Stimulated activated CD4-positive, alpha-beta T cell treated with anti-CD3 and anti-CD28 coated beads, Interleukin-1b, Interleukin-23, amount 100 ng/mL, for 48 hours (primary cell): Measurements from ENCODE around the gene ELMO1.

Experiments
- DNase-seq: peaks from one replicate; pipeline ENCODE4 v3.0.0-alpha.2; 2020

The ELMO1 gene

GRCh38 chr7:37342176-37342687, 106.4 kb downstream of the ELMO1 start:
- DNase-seq = no peak

GRCh38 chr7:37341033-37341630, 107.5 kb downstream of the ELMO1 start:
- no peak for DNase-seq

GRCh38 chr7:37338966-37339365, 109.7 kb downstream of the ELMO1 start:
- no peak for DNase-seq

GRCh38 chr7:37337522-37337921, 111.1 kb downstream of the ELMO1 start:
- DNase-seq = no peak

DNA sequence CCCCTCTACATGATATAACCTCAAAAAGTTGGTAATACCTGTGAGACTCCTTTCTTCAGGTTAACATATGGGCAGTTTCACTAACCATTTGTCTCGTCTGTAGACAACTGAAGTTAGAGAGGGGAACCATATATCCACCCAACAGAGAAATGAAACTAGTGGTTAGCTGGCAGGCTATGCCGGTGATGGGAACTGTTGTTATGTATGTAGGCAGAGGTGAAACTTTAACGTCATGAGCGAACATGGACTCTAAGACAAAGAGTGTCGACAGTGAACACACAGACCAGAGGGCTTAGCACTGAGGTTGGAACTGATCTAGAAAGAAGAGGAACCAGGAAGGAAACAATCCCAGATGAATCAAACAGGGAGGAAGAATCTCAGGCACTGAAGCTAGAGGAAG, 112.4 kb downstream of the ELMO1 start:
- peak; percentile 58 for DNase-seq

DNA sequence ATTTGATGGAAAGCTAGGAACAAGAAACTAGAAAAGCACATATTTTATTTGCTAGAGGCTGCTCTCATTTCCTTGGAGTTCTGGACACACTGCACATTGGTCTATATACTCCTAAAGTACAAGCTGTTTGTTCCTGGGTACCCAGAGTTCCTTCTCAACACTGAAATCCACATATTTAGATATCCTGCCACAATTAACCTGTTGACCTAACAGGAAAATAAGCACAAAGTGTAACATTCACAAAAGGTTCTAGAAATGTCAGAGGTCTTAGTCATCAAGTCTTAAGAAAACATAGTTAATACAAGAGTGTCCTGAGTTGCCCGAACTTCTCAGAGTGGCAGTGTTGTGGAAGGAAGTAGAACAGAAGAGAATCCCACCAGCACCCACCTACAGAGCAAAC, 115.6 kb downstream of the ELMO1 start:
- no peak for DNase-seq

DNA sequence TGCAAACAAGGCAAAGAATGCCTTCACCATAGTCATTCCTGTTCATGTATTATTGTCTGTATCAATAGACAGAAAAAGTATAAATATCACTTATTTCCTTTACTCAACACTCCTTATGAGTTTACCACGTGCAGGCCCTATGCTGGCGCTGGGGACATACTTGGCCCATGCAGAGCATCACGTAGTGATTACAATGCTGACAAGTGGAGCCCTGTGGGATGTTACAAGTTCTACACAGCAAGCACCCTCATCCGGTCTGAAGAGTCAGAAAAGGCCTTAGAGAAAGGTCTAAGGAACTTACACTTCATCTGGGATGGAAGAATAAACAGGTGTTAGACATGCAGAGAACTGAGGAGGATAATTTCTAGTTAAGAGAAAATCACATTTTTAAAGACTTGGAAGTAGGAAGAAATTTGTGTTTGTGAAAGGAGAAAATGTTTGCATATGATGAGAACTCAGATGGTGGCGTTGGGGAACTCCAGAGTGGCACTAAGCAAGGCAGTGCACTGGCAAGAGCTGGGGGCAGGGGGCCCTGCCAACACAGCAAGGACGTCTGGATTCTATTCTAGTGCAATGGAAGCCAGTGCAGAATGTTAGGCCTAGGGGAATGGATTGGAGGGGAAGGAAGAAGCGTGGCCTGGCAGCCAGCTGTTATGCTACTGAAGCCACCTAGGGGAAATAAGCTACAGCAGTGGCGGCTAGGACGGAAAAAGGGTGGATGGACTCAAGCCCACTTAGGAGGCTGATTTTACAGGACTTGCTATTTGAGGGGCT, 116.2 kb downstream of the ELMO1 start:
- no peak for DNase-seq

- DNase-seq = no peak
Observed at GRCh38 chr7:37330775-37331174, 117.9 kb downstream of the ELMO1 start.

DNA sequence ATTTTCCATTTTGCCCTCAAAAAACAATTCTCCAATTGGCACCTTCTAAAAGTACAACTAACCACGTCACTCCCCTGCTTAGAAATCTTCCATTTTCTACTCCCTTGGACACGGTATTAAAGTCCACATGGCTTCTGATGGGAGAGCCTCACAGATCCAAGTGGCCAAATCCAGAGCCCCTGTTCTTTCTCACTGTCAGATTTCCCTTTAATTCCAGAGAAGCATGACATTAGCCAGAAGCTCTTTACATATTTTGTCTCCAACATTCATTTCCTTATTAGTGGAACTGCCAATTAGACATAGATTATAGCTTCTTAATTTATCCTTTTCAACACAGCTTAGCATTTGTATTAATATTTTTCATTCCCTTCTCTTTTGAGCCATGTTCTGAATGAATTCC, 118.7 kb downstream of the ELMO1 start:
- no peak for DNase-seq

DNA sequence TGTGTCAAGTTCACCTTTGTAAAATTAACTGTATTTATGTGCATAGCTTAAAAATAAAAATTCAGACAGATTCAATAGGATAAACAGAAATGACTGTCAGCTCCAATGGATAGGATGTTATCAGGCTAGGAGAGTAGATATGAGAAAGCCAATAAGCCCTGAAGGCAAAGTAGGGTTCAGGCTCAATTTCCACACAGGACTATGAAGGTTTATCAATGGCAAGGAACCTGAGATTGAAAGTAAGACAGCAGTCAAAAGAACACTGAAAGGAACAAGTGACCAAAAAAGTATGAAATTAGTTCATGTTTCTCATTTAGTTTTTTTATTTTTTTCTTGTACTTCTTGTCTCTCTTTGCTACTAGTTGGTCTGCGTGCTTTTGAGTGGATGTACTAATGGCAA, 121.4 kb downstream of the ELMO1 start:
- DNase-seq = no peak

GRCh38 chr7:37323966-37324365, 124.7 kb downstream of the ELMO1 start:
- no peak for DNase-seq

- no peak for DNase-seq
Observed at GRCh38 chr7:37322831-37323230, 125.8 kb downstream of the ELMO1 start.

GRCh38 chr7:37320848-37321468, 127.7 kb downstream of the ELMO1 start:
- no peak for DNase-seq

GRCh38 chr7:37320140-37320847, 128.4 kb downstream of the ELMO1 start:
- no peak for DNase-seq

DNA sequence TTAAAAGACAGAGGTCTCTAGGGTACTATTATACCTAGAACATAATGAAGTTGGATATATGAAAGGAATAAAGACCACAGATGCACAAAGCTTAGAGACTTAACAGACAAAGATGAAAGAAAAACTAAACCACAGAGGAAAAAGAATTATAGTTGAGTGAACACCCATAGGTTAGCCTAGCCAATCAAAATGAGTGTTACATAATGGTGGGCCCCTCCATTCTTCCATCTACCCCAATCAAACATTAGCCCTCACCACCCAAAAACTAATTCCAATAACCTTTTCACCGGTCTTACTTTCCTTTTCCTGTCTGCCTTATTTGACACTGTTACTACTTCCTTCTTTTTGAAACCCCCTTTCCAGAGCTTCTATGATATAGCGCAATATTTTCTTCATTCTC, 130.1 kb downstream of the ELMO1 start:
- DNase-seq = no peak

DNA sequence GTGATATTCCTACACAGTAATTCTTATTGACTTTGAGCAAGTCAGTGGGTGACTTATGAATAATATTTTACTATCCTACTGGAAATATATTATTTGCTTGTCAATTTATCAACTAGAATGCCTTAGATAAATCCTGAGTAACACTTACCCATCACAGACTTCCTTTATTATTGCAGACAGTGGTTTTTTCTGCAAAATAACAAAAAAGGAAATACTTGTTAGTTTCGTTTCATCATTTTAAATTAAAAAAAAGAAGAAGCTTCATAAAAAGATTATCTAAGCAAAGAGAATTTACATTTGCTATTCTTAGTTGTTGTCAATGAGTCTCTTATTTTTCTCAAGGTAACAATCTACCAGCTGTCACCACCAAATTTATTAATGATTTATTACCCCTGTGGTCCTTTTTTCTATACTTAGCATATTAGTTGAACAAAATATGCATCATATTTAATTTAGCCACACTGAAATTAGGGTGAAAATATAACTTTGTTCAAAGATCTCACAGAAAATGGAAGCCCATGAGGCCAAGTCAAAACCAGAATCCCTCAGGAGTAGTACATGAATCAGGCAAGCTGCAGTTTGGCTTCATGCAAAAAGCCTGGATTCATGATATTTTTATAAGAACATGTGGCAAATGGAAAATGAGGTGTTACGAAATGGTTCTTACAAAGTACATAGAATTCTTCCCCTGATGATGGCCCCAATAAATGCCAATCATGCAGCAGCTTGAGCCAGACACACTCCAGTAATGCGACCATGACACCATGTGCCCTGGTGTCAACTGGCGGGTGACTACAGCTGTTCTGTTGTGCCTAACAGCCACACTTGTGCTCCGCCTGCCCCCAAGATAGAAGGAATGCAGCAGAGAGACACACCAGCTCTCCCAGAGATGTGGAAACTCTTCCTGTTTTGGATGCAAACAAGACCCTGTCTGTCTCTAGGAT, 132.6 kb downstream of the ELMO1 start:
- no peak for DNase-seq

DNA sequence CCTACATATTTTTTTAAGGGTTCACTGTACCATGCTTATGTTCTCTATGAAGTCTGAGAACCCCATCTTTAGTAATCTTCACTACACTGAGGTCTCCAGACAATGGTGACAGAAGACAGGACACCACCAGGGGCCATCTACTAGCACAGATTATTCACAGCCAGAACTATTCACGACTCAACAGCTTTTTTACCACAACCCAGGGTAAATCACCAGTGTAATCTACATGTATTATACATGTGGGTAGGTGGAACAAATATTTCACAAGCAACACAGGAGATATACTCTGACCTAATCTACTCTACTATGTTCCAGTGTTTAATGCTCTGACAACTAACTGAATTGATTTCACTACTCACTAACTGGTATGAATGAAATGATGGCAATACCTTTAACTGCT, 136.1 kb downstream of the ELMO1 start:
- peak; percentile 13 for DNase-seq

DNA sequence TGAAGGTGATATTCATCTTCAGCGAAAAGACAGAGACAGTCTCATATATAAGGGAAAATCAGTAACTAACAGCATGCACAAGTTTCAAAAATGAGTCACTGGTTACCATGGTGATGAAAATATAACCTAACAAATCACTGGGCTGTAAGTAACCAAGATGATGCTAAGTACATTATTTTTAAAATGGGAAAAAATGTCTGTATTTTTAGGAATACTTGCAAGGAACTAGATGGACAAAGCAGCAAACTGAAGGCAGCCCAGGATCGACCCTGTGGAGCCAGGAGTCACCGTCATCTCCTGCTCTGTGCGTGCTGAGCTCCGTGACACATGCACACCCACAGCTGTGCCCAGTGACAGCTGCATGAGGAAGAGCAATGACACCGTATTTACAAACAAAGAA, 137.3 kb downstream of the ELMO1 start:
- peak; percentile 48 for DNase-seq

GRCh38 chr7:37310327-37311080, 138.2 kb downstream of the ELMO1 start:
- no peak for DNase-seq

- no peak for DNase-seq
Observed at GRCh38 chr7:37309493-37309892, 139.2 kb downstream of the ELMO1 start.

DNA sequence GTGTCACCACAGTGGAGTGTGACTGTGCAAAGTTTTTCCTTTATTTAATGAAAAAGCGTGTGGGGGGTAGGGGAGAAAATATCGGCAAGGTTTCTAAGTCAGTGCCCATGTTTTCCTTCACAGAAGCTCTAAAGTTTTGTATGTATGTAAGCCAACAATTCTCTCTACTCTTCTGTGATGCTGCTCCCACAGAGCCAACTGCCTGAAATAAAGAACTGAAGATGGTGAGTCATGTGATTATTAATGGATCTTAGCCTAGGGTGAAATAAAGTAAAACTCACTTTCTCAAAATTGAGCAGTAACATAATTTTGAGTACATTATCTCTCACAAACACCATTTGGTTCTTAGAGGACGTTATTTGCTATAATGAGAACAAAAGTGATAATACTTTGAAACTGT, 143.7 kb downstream of the ELMO1 start:
- DNase-seq = no peak

GRCh38 chr7:37297546-37297945, 151.1 kb downstream of the ELMO1 start:
- DNase-seq = no peak
